ENCODE data around the gene CD2.

The CD2 gene

GRCh38 chr1:116808848-116809508 lies 54.7 kb downstream of the CD2 start:
- DNase-seq = no peak
- H3K4me1 ChIP-seq = no peaks in the 10 kb centered on the region
- H3K36me3 ChIP-seq = no peaks in the 10 kb centered on the region
- no peak overlapping the region for H3K4me3 ChIP-seq
- TF ChIP-seq, protein P1, sequence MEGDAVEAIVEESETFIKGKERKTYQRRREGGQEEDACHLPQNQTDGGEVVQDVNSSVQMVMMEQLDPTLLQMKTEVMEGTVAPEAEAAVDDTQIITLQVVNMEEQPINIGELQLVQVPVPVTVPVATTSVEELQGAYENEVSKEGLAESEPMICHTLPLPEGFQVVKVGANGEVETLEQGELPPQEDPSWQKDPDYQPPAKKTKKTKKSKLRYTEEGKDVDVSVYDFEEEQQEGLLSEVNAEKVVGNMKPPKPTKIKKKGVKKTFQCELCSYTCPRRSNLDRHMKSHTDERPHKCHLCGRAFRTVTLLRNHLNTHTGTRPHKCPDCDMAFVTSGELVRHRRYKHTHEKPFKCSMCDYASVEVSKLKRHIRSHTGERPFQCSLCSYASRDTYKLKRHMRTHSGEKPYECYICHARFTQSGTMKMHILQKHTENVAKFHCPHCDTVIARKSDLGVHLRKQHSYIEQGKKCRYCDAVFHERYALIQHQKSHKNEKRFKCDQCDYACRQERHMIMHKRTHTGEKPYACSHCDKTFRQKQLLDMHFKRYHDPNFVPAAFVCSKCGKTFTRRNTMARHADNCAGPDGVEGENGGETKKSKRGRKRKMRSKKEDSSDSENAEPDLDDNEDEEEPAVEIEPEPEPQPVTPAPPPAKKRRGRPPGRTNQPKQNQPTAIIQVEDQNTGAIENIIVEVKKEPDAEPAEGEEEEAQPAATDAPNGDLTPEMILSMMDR (IDR thresholded peaks at IDR 0.05) = no peak
- H3K27me3 ChIP-seq = no peaks in the 10 kb centered on the region
- intact Hi-C loops (cut with DNase I; ENCODE audit: low total_unique reads) = no loop called here
- no peaks in the 10 kb centered on the region for H3K9me3 ChIP-seq
- H3K27ac ChIP-seq = no peak overlapping the region

GRCh38 chr1:116811321-116811720 lies 57.1 kb downstream of the CD2 start:
- Histone ChIP-seq H3K4me1 (no peaks in the 10 kb centered on the region), H3K4me3 (no peak overlapping the region), H3K27me3 (no peaks in the 10 kb centered on the region), H3K9me3 (no peaks in the 10 kb centered on the region), H3K27ac (no peak overlapping the region), H3K36me3 (no peaks in the 10 kb centered on the region)
- TF ChIP-seq, protein P1 (IDR thresholded peaks at IDR 0.05) = no peak
- DNase-seq = no peak
- intact Hi-C loops (cut with DNase I; ENCODE audit: low total_unique reads) = no loop called here

DNA sequence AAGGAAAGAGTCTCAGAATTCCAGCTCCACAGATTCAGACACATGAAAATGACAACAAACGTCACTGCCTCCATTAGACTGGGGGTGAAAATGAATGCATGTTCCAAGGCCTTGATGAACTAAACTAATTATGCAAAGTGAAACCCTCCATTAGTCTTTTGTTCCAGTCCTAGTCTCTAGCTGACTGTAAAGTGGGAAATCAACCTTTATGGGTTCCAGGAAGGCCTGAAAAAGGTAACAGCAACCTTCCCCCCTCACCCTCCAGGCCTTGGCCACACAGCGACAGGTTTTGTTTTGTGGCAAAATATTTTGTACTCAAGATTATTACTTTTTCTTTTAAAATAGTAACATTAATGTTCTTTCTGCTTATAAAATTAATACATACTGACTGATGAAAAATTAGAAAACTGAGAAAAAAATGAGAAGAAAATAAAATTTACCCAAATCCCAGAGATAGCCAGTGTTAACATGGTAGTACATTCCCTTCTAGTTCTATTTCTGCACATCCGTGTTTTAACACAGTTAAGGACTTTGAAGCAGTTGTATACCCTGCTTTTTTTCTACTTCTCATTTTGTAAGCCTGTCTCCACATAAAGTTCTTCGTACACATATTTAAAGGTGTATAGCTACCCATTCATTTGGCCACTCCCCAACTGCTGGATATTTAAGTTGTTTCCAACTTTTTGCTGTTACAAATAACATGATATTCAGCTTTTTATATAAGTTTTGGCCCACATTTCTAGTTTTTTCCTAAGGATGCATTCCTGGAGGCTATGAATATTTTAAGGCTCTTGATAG lies 60.9 kb downstream of the CD2 start:
- no peaks in the 10 kb centered on the region for H3K4me1 ChIP-seq
- no peaks in the 10 kb centered on the region for H3K27me3 ChIP-seq
- H3K36me3 ChIP-seq = no peaks in the 10 kb centered on the region
- intact Hi-C loops (cut with DNase I; ENCODE audit: low total_unique reads) = no loop called here
- DNase-seq = no peak
- TF ChIP-seq, protein P1 (IDR thresholded peaks at IDR 0.05) = no peak
- H3K9me3 ChIP-seq = no peaks in the 10 kb centered on the region
- H3K4me3 ChIP-seq = no peak overlapping the region
- no peak overlapping the region for H3K27ac ChIP-seq

- no peak for DNase-seq
- Histone ChIP-seq H3K9me3 (no peaks in the 10 kb centered on the region), H3K27ac (no peak overlapping the region), H3K36me3 (no peaks in the 10 kb centered on the region), H3K27me3 (no peaks in the 10 kb centered on the region), H3K4me1 (no peaks in the 10 kb centered on the region), H3K4me3 (no peak overlapping the region)
- intact Hi-C loops (cut with DNase I; ENCODE audit: low total_unique reads) = no loop called here
- TF ChIP-seq, protein P1 (IDR thresholded peaks at IDR 0.05) = no peak
Observed at GRCh38 chr1:116817582-116818064, 63.4 kb downstream of the CD2 start.
